ENCODE data around the gene PAPPA. TPM values are rescaled to one million over a fixed set of nuclear protein-coding genes. Genes with fewer than 3 reads are reported as not detected.

The PAPPA gene
- total and polyA plus RNA-seq, 9 of the 15 experiments (the other 6 are each of a cell fraction or from before 2014, with no cell fraction given), result 0.06 to 0.18 (median 0.11) TPM

DNA sequence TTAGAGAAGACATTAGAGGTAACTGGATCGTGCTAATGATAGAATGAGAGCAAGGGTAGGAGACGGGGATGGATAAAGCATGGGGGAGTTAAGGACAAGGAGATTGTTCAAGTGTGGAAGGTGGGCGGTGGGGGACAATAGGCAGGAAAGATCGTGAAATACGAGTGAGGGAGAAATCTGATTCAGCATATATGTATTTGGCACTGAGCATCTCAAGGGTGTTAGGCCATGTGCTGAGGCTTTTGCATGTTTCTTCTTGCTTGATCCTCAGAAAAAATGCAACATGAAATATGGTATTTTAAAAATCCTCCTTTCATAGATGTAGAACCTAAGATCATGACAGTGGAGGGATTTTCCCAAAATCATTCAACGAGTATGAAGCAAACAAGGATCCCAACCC lies 240.5 kb downstream of the PAPPA start (continued):
- TF ChIP-seq CHD7 (IDR thresholded peaks at IDR 0.05; ENCODE audit: low read depth, low read length) (no peak), ZKSCAN8 (CRISPR knock-in tag; IDR thresholded peaks at IDR 0.05) (no peak), LCOR (CRISPR knock-in tag; IDR thresholded peaks at IDR 0.05) (no peak), ZFP30 (CRISPR knock-in tag; IDR thresholded peaks at IDR 0.05; ENCODE audit: borderline replicate concordance) (no peak), ZNF785 (CRISPR knock-in tag; IDR thresholded peaks at IDR 0.05) (no peak), ZNF583 (CRISPR knock-in tag; IDR thresholded peaks at IDR 0.05) (0 out of 2 replicates have a peak, but pooled peaks have one; percentile 21), ZNF79 (CRISPR knock-in tag; IDR thresholded peaks at IDR 0.05; ENCODE audit: low read depth) (no peak), TCF7 (IDR thresholded peaks at IDR 0.05; ENCODE audit: borderline replicate concordance) (no peak), SMARCA5 (IDR thresholded peaks at IDR 0.05) (no peak), ZNF175 (CRISPR knock-in tag; IDR thresholded peaks at IDR 0.05; ENCODE audit: low read depth) (no peak), NR4A1 (CRISPR knock-in tag; IDR thresholded peaks at IDR 0.05) (no peak), NR4A1 (tag; IDR thresholded peaks at IDR 0.05) (peak; percentile 60; the same call in 1 of the 2 replicates), RBBP5 (IDR thresholded peaks at IDR 0.05; ENCODE audit: borderline replicate concordance, insufficient read depth, low read length, poor library complexity, severe bottlenecking) (no peak), ZNF277 (CRISPR knock-in tag; IDR thresholded peaks at IDR 0.05; ENCODE audit: borderline replicate concordance) (no peak), PTRF (tag; IDR thresholded peaks at IDR 0.05) (peak; percentile 70; the same call in 1 of the 2 replicates)
- TF ChIP-seq, protein P1, sequence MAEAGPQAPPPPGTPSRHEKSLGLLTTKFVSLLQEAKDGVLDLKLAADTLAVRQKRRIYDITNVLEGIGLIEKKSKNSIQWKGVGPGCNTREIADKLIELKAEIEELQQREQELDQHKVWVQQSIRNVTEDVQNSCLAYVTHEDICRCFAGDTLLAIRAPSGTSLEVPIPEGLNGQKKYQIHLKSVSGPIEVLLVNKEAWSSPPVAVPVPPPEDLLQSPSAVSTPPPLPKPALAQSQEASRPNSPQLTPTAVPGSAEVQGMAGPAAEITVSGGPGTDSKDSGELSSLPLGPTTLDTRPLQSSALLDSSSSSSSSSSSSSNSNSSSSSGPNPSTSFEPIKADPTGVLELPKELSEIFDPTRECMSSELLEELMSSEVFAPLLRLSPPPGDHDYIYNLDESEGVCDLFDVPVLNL (CRISPR knock-in tag; IDR thresholded peaks at IDR 0.05; ENCODE audit: low read depth), result no peak
